Non-pigmented ciliary epithelial cell (primary cell): ENCODE results near the gene TMEM120B.

Source experiments
- DNase-seq: peaks from one replicate; pipeline ENCODE4 v3.0.0-alpha.2; 2010; ENCODE audit warnings: low read depth

Gene TMEM120B

DNA sequence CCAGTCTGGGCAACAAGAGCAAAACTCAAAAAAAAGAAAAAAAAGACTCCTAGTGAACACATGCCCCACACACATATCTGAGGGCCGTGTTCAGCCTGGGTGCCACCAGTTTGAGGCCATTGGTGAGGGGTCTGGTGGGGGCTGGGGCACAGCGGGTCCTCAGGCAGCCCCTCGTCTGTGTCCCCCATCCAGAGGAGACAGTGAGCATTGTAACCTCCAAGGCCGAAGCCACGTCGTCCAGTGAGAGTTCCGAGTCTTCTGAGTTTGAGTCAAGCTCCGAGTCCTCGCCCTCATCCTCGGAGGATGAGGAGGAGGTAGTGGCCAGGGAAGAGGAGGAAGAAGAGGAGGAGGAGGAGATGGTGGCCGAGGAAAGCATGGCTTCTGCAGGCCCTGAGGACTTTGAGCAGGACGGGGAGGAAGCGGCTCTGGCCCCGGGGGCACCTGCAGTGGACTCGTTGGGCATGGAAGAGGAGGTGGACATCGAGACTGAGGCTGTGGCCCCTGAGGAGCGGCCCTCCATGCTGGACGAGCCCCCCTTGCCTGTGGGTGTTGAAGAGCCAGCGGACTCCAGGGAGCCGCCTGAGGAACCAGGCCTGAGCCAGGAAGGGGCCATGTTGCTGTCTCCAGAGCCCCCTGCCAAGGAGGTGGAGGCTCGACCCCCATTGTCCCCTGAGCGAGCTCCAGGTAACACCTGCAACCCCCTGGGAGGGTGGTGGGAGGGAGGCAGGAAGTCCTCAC is 106.8 kb downstream of the TMEM120B start:
- DNase-seq, result no peak

DNA sequence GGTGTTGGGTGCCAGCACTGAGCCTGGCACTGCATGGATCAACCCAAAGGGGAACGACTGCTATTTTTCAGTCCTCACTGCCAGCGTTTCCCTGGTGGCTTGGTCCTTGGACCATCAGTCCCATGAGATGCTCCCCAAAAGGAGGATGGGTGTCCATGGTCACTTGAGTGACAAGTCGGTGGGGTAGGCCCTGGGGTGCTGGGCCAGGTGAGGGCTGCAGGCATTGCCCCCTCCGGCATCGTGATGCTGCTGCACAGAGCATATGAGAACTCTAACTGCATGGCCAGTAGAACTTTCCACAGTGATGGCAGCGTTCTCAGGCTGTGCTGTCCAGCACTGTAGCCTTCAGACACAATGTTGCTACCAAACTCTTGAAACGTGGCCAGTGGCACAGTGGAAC is 107.5 kb downstream of the TMEM120B start:
- DNase-seq, result no peak

DNA sequence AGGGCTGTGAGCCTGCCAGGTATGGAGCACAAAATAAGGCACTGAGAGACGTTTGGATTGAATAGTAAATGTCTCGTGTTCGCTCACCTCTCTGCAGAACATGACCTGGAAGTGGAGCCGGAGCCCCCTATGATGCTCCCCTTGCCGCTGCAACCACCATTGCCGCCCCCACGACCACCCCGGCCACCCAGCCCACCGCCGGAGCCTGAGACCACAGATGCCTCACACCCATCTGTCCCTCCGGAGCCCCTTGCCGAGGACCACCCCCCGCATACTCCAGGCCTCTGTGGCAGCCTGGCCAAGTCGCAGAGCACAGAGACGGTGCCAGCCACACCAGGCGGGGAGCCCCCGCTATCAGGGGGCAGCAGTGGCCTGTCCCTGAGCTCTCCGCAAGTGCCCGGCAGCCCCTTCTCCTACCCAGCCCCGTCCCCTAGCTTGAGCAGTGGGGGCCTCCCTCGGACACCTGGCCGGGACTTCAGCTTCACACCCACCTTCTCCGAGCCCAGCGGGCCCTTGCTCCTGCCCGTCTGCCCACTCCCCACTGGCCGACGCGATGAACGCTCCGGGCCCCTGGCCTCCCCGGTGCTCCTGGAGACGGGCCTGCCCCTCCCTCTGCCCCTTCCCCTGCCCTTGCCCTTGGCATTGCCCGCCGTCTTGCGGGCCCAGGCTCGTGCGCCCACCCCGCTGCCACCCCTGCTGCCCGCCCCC is 110.0 kb downstream of the TMEM120B start:
- no peak for DNase-seq

DNA sequence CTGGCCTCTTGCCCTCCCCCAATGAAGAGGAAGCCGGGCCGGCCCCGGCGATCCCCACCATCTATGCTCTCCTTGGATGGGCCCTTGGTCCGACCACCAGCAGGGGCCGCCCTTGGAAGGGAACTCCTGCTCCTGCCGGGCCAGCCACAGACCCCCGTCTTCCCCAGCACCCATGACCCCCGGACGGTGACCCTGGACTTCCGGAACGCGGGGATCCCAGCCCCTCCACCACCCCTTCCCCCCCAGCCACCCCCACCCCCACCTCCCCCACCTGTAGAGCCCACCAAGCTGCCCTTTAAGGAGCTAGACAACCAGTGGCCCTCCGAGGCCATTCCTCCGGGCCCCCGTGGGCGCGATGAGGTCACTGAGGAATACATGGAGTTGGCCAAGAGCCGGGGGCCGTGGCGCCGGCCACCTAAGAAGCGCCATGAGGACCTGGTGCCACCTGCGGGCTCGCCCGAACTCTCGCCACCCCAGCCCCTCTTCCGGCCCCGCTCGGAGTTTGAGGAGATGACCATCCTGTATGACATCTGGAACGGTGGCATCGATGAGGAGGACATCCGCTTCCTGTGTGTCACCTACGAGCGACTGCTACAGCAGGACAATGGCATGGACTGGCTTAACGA is 110.7 kb downstream of the TMEM120B start:
- DNase-seq, result no peak

DNA sequence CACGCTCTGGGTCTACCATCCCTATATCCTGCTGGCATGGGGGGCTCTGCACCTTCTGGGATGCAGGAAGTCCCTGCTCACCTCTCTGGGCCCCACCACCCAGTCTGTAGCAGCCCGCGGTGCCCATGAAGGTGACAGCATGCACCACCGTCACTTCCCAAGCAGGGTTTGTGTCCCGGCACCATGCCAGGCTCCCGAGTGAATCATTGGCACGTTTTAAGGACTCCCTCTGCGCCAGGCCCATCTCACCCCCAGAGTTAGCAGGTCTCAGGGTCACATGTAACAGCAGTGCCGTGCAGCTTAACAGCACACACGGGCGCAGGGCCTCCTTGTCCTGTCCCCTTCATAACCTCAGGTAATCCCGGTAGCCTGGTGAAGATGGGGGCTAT is 111.2 kb downstream of the TMEM120B start:
- DNase-seq, result no peak

DNA sequence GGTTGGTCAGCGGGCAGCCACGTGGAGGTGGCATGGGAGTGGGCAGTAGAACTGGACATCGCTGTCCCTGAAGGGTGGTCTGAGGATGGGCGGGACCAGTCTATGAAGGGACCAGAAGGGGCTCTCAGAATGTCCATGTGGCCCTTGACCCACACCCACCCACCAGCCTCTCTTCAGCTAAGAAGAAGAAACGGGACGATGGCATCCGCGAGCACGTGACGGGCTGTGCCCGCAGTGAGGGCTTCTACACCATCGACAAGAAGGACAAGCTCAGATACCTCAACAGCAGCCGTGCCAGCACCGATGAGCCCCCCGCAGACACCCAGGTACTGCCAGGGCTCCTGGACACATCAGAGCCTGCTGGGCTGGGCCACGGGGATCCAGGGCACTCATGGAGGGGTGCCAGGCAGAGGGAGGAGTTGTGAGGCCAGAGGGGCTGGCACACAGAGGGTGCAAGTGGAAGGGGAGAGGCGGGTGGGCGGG is 112.5 kb downstream of the TMEM120B start:
- DNase-seq, result no peak

DNA sequence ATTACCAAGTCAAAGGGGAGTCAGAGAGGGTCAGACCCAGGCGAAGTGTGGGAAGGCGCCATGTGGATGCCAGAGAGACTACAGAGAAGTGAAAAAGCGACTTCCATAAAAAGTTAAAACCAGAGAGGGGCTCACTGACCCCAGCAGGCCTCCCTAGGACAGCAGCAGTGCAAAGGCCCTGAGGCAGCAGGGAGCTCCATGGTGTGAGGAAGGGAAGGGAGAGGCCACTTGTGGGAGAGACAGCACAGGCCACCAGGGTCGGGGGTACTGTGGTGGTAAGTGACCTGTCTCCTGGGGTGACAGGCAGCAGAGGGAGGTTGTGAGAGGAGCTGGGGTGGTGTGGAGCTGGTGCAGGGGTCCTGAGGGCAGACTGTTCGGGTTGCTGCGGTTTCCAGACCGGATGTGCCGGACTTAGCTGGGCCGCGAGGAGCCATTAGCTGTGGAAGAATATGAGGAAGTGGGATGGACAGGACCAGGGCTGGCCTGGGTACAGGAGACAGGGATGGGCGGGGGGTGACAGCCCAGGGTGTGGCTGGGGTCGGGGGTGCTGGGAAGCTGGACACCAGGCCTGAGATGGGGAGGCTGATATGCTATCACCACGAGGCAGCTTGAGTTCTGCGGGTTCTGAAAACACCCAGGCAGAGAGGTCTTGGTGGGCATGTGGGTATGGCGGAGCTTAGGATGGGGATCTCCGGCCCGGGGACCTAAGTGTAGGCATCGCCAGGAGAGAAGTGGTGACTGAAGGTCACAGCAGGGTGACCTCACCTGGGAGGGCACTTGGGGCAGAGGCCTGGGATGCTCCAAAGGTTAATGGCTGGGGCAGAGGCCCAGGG is 114.0 kb downstream of the TMEM120B start:
- DNase-seq, result no peak

DNA sequence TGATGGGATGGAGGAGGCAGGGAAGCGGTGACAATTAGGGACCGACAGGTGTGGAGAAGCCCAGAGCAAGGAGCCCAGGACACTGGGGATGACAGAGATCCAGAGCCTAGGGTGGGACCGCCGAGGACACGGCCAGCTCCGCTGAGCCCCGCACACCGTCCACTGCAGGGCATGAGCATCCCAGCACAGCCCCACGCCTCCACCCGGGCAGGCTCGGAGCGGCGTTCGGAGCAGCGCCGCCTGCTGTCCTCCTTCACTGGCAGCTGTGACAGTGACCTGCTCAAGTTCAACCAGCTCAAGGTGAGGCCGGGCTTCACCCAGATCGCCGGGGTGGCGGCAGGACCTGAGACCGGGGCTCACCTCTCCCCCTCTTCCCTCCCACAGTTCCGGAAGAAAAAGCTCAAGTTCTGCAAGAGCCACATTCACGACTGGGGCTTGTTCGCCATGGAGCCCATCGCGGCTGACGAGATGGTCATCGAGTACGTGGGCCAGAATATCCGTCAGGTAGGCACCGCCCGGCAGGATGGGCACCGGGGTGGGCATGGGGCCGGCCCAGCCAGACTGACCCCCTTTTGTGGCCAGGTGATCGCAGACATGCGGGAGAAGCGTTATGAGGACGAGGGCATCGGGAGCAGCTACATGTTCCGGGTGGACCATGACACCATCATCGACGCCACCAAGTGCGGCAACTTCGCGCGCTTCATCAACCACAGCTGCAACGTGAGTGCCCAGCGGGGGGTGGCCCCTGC is 115.0 kb downstream of the TMEM120B start:
- DNase-seq, result no peak

DNA sequence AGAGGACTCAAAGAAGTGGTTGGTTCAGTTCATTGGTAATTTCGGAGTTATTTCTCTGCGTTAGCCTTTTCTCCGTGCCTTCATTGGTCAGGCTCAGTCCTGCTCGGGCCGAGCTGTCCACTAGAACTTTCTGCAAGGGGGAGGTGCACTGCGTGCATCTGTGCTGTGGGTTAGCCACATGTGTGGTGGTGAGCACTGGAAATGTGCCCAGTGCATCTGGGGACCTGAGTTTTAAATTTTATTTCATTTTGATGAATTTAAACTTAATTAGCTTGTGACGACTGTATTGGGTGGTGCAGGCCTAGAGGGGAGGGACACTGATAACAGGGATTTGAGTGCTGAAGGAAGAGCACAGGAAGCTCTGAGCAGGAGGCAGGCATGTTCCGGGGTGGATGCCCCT is 115.8 kb downstream of the TMEM120B start:
- no peak for DNase-seq

DNA sequence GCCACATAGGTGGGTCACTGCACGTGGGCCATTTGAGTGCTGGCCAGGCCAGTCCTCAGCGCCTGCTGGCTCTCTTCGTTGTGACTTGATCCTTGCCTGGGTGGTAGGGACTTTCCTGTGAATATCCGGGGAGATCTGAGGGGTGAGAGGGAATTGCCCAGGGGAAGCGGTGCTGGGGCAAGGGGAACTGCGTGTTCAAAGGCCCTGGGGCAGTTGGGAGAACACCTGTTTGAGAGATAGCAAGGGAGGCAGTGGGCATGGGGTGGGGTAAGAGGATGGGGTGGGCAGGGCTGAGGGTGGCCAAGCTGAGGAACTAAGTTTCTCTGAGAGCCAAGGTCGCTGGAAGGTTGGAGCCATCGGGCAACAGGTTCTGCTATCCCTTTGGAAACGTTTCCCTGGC is 116.3 kb downstream of the TMEM120B start:
- no peak for DNase-seq

DNA sequence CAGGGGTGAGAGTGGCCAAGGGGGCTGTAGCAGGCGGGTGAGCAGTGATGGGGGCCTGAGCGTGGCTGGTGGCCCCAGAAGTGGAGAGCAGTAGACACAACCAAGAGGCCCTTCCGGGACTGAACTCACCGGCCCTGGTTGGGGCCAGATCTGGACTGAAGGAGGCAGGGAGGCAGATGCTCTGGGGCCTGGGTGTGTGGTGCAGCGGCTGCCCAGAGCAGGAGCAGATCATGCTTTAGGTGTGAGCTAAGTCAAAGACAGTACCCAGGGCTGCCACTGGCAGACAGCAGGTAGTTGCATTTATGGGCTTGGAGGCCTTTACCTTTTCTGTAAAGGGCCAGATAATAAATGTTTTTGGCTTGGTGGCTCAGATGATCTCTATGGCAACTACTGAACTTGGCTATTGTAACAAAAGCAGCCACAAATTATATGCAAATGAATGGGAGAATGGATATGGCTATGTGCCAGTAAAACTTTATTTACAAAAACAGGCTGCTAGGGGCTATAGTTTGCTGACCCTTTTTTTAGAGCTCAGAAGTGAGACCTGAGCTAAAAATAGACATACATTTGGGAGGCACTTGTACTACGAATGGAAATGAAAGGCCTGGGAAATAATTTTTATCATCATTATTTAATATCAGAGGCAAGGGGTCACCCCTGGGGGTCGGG is 116.8 kb downstream of the TMEM120B start:
- DNase-seq, result no peak

DNA sequence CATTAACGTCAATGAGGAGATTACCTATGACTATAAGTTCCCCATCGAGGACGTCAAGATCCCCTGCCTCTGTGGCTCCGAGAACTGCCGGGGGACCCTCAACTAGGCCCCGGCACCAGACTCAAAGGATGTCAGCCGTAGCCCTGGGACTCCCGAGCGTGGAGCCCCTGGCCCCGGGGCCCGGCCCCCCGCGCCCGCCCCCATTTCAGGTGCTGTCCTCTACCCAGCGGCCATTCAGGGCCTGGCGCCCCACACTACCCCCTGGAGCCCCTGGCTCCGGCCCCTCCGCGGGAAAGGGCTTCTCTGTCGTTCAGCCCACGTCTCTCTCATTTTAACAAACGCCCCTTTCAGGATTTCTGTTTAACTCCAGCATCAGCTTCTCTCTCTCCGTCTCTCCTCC is 117.6 kb downstream of the TMEM120B start:
- DNase-seq, result no peak

DNA sequence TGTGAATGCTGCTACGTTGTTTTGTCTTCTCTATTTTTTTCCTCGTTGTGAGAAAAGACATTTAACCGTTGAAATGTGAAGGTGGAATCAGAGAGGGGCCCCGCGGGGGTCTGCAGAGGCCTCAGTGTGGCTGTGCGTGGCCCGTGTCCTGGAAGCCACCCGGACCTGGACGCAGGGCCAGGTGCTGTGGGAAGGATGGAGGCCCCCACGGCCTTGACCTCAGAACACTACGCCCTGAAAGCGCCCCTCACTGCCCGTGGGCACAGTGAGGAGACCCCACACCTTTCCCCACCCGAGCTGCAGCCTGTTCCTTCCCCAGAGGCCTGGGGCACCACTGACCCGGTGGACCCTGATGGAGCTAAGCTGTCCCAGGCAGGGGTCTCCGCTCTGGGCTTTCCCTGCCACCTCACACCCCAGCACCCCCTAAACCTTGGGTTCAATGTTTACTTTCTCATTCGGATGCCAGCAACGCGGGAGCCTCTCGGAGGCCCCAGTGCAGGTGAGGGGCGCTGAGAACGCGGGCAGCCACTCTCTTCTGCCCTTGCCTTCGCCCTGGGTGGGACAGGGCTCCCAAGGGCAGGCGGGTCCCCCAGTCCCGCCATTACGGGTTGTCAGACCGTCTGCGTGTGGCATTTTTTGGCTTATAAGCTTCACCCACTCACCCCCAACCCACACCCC is 118.2 kb downstream of the TMEM120B start:
- no peak for DNase-seq
